ENCODE measurements around the gene CHST11. TPM values are rescaled to one million over a fixed set of nuclear protein-coding genes. Genes with fewer than 3 reads are reported as not detected.

The CHST11 gene
- total RNA-seq, 1 experiment from 2014 or later = 1.1 TPM

GRCh38 chr12:104796475-104796862, 339.7 kb downstream of the CHST11 start:
- TF ChIP-seq CTCF (conservative IDR thresholded peaks at IDR 0.05; ENCODE audit: low read depth, low read length) = no peak
- no peak for TF ChIP-seq EZH2 (IDR thresholded peaks at IDR 0.05; ENCODE audit: borderline replicate concordance, low read depth, low read length, poor library complexity, severe bottlenecking)
- intact Hi-C loops (cut with micrococcal nuclease; ENCODE audit: unreplicated experiment) = no loop called here
- ChIA-PET POLR2A (ENCODE audit: low non-redundant PET) (no interaction called here), CTCF (no interaction called here)
- DNase-seq (ENCODE audit: low spot score) = no peak
- no TSS peak for BruUV-seq (replicated peaks)
- H3K4me1 ChIP-seq (ENCODE audit: insufficient read depth, low read length, poor library complexity, severe bottlenecking) = no peaks in the 10 kb centered on the region
- H3K27ac ChIP-seq (ENCODE audit: low read depth, low read length, poor library complexity, severe bottlenecking) = no peak overlapping the region
- H3K27me3 ChIP-seq (replicated peaks; ENCODE audit: insufficient read depth, low read depth, low read length, poor library complexity) = no peaks in the 10 kb centered on the region
- no peak overlapping the region for H3K4me3 ChIP-seq (ENCODE audit: low read depth, low read length, poor library complexity, severe bottlenecking)
- H3K9me3 ChIP-seq (ENCODE audit: low read depth, low read length, poor library complexity, severe bottlenecking) = no peaks in the 10 kb centered on the region
- no peaks in the 10 kb centered on the region for H3K36me3 ChIP-seq (ENCODE audit: insufficient read depth, low read length, poor library complexity, severe bottlenecking)

DNA sequence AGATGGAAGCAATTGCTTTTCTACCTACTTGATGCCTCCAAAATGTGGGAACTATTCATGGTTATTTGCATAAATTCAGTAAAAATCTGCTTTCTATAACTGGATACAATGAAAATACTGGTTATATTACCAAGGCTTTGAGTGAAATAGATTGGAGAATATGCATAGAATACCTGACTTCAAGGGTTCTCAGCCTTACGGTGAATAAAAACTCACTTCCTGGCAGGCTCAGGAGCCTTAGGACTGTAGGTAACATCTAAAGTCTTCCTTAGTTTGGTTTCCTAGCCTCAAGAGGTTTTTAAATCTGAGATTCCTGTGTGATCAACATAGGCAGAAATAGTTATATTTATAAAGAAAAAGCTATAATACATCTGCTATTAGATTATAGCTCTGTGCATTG, 342.7 kb downstream of the CHST11 start:
- Histone ChIP-seq H3K27me3 (replicated peaks; ENCODE audit: insufficient read depth, low read depth, low read length, poor library complexity) (peaks cover 13% of the 10 kb centered on the region), H3K4me1 (ENCODE audit: insufficient read depth, low read length, poor library complexity, severe bottlenecking) (no peaks in the 10 kb centered on the region), H3K4me3 (ENCODE audit: low read depth, low read length, poor library complexity, severe bottlenecking) (no peak overlapping the region), H3K9me3 (ENCODE audit: low read depth, low read length, poor library complexity, severe bottlenecking) (no peaks in the 10 kb centered on the region), H3K36me3 (ENCODE audit: insufficient read depth, low read length, poor library complexity, severe bottlenecking) (no peaks in the 10 kb centered on the region), H3K27ac (ENCODE audit: low read depth, low read length, poor library complexity, severe bottlenecking) (no peak overlapping the region)
- no peak for DNase-seq (ENCODE audit: low spot score)
- ChIA-PET POLR2A (ENCODE audit: low non-redundant PET) (no interaction called here), CTCF (no interaction called here)
- intact Hi-C loops (cut with micrococcal nuclease; ENCODE audit: unreplicated experiment) = no loop called here
- no peak for TF ChIP-seq EZH2 (IDR thresholded peaks at IDR 0.05; ENCODE audit: borderline replicate concordance, low read depth, low read length, poor library complexity, severe bottlenecking)
- no peak for TF ChIP-seq CTCF (conservative IDR thresholded peaks at IDR 0.05; ENCODE audit: low read depth, low read length)
- no TSS peak for BruUV-seq (replicated peaks)

DNA sequence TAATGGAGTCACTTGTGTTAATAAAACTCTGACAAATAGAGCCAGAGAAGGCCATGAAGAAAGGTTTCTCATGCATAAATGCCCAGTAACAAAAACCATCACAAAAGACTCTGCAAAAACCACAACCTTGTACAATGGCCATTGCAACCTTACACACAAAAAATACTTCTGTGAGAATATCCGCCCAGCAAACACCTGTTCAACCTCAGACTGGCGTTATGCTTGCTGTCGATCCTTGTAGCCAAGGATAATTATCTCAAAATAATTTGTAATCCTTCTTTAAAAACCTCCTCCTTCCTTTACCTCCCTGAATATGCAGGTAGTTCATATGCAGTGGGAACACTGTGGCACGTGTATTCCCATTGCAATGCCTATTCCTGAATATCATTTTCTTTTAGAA, 344.3 kb downstream of the CHST11 start:
- CTCF ChIA-PET = no interaction called here
- no peak for TF ChIP-seq EZH2 (IDR thresholded peaks at IDR 0.05; ENCODE audit: borderline replicate concordance, low read depth, low read length, poor library complexity, severe bottlenecking)
- TF ChIP-seq CTCF (conservative IDR thresholded peaks at IDR 0.05; ENCODE audit: low read depth, low read length) = no peak
- POLR2A ChIA-PET (ENCODE audit: low non-redundant PET) = no interaction called here
- no peak for DNase-seq (ENCODE audit: low spot score)
- BruUV-seq (replicated peaks) = no TSS peak
- Histone ChIP-seq H3K4me3 (ENCODE audit: low read depth, low read length, poor library complexity, severe bottlenecking) (no peak overlapping the region), H3K9me3 (ENCODE audit: low read depth, low read length, poor library complexity, severe bottlenecking) (no peaks in the 10 kb centered on the region), H3K27ac (ENCODE audit: low read depth, low read length, poor library complexity, severe bottlenecking) (no peak overlapping the region), H3K27me3 (replicated peaks; ENCODE audit: insufficient read depth, low read depth, low read length, poor library complexity) (peaks cover 16% of the 10 kb centered on the region), H3K36me3 (ENCODE audit: insufficient read depth, low read length, poor library complexity, severe bottlenecking) (no peaks in the 10 kb centered on the region), H3K4me1 (ENCODE audit: insufficient read depth, low read length, poor library complexity, severe bottlenecking) (no peaks in the 10 kb centered on the region)
- intact Hi-C loops (cut with micrococcal nuclease; ENCODE audit: unreplicated experiment) = no loop called here

All from A673 (cell line).